ENCODE results near the gene BRSK1. TPM values are rescaled to one million over a fixed set of nuclear protein-coding genes. Genes with fewer than 3 reads are reported as not detected.

BRSK1 gene
- polyA plus RNA-seq, 3 donors, result not detected

- Mint-ChIP-seq H3K9me3 (no peaks in the 10 kb centered on the region), H3K27me3 (ENCODE audit: low read depth in 3 of 3) (peaks cover 0 to 2% (median 2%) of the 10 kb centered on the region in 3 donors), H3K4me3 (no peak overlapping the region), H3K4me1 (peaks cover 13% of the 10 kb centered on the region), H3K36me3 (peaks cover 17 to 29% of the 10 kb centered on the region in 2 donors), H3K27ac (peak overlapping the region in 2 of 7 donors; percentile 41 to 50)
- Histone ChIP-seq H3K4me2 (replicated peaks; ENCODE audit: extremely low read depth, low read length, poor library complexity, severe bottlenecking) (no peak overlapping the region), H3K79me2 (ENCODE audit: insufficient read depth, low read length) (peaks cover 9% of the 10 kb centered on the region), H3K4me1 (ENCODE audit: control insufficient read depth in 1 of 2, insufficient read depth in 2 of 2, low read length in 2 of 2) (peaks cover 16 to 19% of the 10 kb centered on the region in 2 donors), H3K36me3 (replicated peaks in 1 of 2; ENCODE audit: control insufficient read depth in 1 of 2, insufficient read depth in 2 of 2, low read length in 2 of 2) (peaks cover 11 to 15% of the 10 kb centered on the region in 2 donors), H4K20me1 (ENCODE audit: insufficient read depth, low read length) (peaks cover 7% of the 10 kb centered on the region), H3K4me3 (replicated peaks in 1 of 3; ENCODE audit: low read depth in 2 of 3, low read length in 3 of 3) (no peak overlapping the region), H3K9me3 (replicated peaks in 1 of 2; ENCODE audit: control insufficient read depth in 1 of 2, insufficient read depth in 1 of 2, low read length in 2 of 2) (no peaks in the 10 kb centered on the region), H3K27ac (ENCODE audit: low read depth in 1 of 2, low read length in 2 of 2) (no peak overlapping the region), H2AFZ (ENCODE audit: insufficient read depth, low read depth, low read length, poor library complexity, severe bottlenecking) (no peak overlapping the region), H3K27me3 (ENCODE audit: control insufficient read depth in 2 of 2, insufficient read depth in 2 of 2, low read length in 2 of 2) (no peaks in the 10 kb centered on the region), H3K9ac (ENCODE audit: insufficient read depth, low read length, poor library complexity, severe bottlenecking) (no peak overlapping the region)
- no peak for DNase-seq
- no peak for TF ChIP-seq CTCF (IDR thresholded peaks at IDR 0.05)
- intact Hi-C loops (cut with micrococcal nuclease), result no loop called here
- WGBS (ENCODE audit: insufficient coverage), result 95% methylated on average over 21 of the region's 22 CpGs
These were observed 61.5 kb downstream of the BRSK1 start for GRCh38 chr19:55345101-55345817.

GRCh38 chr19:55345818-55346724 lies 62.3 kb downstream of the BRSK1 start:
- WGBS (ENCODE audit: insufficient coverage), result 95% methylated on average over 43 of the region's 43 CpGs
- H3K9me3 ChIP-seq (replicated peaks in 1 of 2; ENCODE audit: control insufficient read depth in 1 of 2, insufficient read depth in 1 of 2, low read length in 2 of 2), result no peaks in the 10 kb centered on the region
- intact Hi-C loops (cut with micrococcal nuclease), result no loop called here
- peaks cover 7% of the 10 kb centered on the region for H4K20me1 ChIP-seq (ENCODE audit: insufficient read depth, low read length)
- no peaks in the 10 kb centered on the region for H3K27me3 ChIP-seq (ENCODE audit: control insufficient read depth in 2 of 2, insufficient read depth in 2 of 2, low read length in 2 of 2)
- H3K27me3 Mint-ChIP-seq (ENCODE audit: low read depth in 3 of 3), result peaks cover 0 to 7% (median 4%) of the 10 kb centered on the region in 3 donors
- H3K4me1 ChIP-seq (ENCODE audit: control insufficient read depth in 1 of 2, insufficient read depth in 2 of 2, low read length in 2 of 2), result peaks cover 8 to 11% of the 10 kb centered on the region in 2 donors
- no peak for DNase-seq
- H3K36me3 Mint-ChIP-seq, result peaks cover 17 to 29% of the 10 kb centered on the region in 2 donors
- no peak overlapping the region for H3K4me2 ChIP-seq (replicated peaks; ENCODE audit: extremely low read depth, low read length, poor library complexity, severe bottlenecking)
- TF ChIP-seq CTCF (IDR thresholded peaks at IDR 0.05), result no peak
- H3K79me2 ChIP-seq (ENCODE audit: insufficient read depth, low read length), result peaks cover under 1% of the 10 kb centered on the region
- peak overlapping the region in 1 of 7 donors; percentile 50 for H3K27ac Mint-ChIP-seq
- no peak overlapping the region for H3K4me3 ChIP-seq (replicated peaks in 1 of 3; ENCODE audit: low read depth in 2 of 3, low read length in 3 of 3)
- peaks cover 11 to 15% of the 10 kb centered on the region in 2 donors for H3K36me3 ChIP-seq (replicated peaks in 1 of 2; ENCODE audit: control insufficient read depth in 1 of 2, insufficient read depth in 2 of 2, low read length in 2 of 2)
- peaks cover 9% of the 10 kb centered on the region for H3K4me1 Mint-ChIP-seq
- no peak overlapping the region for H2AFZ ChIP-seq (ENCODE audit: insufficient read depth, low read depth, low read length, poor library complexity, severe bottlenecking)
- no peak overlapping the region for H3K4me3 Mint-ChIP-seq
- no peak overlapping the region for H3K9ac ChIP-seq (ENCODE audit: insufficient read depth, low read length, poor library complexity, severe bottlenecking)
- H3K9me3 Mint-ChIP-seq, result no peaks in the 10 kb centered on the region
- H3K27ac ChIP-seq (ENCODE audit: low read depth in 1 of 2, low read length in 2 of 2), result no peak overlapping the region
